ENCODE data around the gene POR. TPM values are rescaled to one million over a fixed set of nuclear protein-coding genes. Genes with fewer than 3 reads are reported as not detected.
A peak's percentile ranks its signal among the peaks of the same experiment; 100 is the strongest.

The POR gene
- total RNA-seq, 1 experiment from 2014 or later = 168 TPM

DNA sequence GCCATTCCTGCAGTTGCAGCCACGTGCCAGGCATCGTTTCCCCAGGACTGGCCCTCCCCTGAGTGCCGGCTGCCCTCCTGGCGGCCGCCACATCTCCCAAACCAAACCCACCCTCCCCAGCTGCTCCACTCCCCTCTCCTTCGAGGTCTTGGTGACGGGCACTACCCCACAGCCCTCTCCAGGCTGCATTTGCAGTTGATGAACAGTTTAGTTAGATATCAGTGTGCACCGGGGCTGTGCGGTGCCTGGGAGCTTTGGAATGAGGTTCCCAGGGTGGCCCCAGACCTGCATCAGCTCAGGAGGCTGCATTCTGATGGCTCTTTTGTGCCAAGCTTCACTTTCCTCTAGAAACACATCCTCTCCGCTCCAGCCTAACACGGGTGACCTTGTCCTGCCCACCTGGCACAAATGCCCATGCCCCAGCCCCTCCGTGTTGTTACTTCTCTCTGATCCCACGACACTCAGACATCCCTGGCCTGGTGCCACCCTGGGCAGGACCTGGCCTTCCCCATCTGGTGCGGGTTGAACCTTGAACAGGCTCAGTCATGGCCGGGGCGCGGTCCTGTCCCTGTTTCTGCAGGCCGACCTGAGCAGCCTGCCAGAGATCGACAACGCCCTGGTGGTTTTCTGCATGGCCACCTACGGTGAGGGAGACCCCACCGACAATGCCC is 64.9 kb downstream of the POR start:
- no peaks in the 10 kb centered on the region for H3K4me1 ChIP-seq (ENCODE audit: control insufficient read depth, insufficient read depth, low read length)
- intact Hi-C loops (cut with micrococcal nuclease; ENCODE audit: unreplicated experiment) = no loop called here
- H3K36me3 ChIP-seq (ENCODE audit: control insufficient read depth, insufficient read depth, low read length) = peaks cover 2% of the 10 kb centered on the region; the same call in 1 of the 2 replicates
- ChIA-PET POLR2A (no interaction called here), CTCF (no interaction called here)
- TF ChIP-seq, protein P1, sequence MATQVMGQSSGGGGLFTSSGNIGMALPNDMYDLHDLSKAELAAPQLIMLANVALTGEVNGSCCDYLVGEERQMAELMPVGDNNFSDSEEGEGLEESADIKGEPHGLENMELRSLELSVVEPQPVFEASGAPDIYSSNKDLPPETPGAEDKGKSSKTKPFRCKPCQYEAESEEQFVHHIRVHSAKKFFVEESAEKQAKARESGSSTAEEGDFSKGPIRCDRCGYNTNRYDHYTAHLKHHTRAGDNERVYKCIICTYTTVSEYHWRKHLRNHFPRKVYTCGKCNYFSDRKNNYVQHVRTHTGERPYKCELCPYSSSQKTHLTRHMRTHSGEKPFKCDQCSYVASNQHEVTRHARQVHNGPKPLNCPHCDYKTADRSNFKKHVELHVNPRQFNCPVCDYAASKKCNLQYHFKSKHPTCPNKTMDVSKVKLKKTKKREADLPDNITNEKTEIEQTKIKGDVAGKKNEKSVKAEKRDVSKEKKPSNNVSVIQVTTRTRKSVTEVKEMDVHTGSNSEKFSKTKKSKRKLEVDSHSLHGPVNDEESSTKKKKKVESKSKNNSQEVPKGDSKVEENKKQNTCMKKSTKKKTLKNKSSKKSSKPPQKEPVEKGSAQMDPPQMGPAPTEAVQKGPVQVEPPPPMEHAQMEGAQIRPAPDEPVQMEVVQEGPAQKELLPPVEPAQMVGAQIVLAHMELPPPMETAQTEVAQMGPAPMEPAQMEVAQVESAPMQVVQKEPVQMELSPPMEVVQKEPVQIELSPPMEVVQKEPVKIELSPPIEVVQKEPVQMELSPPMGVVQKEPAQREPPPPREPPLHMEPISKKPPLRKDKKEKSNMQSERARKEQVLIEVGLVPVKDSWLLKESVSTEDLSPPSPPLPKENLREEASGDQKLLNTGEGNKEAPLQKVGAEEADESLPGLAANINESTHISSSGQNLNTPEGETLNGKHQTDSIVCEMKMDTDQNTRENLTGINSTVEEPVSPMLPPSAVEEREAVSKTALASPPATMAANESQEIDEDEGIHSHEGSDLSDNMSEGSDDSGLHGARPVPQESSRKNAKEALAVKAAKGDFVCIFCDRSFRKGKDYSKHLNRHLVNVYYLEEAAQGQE (IDR thresholded peaks at IDR 0.05; ENCODE audit: insufficient read depth in 1 of 2, low read depth in 2 of 2, low read length in 1 of 2) = no peak
- TF ChIP-seq TCF7L2 (IDR thresholded peaks at IDR 0.05; ENCODE audit: low read depth, low read length) (no peak), POLR2AphosphoS5 (IDR thresholded peaks at IDR 0.05; ENCODE audit: low read depth, low read length) (no peak), SIN3A (IDR thresholded peaks at IDR 0.05; ENCODE audit: borderline replicate concordance, insufficient read depth, low read depth, low read length) (no peak)
- TF ChIP-seq, protein P2, sequence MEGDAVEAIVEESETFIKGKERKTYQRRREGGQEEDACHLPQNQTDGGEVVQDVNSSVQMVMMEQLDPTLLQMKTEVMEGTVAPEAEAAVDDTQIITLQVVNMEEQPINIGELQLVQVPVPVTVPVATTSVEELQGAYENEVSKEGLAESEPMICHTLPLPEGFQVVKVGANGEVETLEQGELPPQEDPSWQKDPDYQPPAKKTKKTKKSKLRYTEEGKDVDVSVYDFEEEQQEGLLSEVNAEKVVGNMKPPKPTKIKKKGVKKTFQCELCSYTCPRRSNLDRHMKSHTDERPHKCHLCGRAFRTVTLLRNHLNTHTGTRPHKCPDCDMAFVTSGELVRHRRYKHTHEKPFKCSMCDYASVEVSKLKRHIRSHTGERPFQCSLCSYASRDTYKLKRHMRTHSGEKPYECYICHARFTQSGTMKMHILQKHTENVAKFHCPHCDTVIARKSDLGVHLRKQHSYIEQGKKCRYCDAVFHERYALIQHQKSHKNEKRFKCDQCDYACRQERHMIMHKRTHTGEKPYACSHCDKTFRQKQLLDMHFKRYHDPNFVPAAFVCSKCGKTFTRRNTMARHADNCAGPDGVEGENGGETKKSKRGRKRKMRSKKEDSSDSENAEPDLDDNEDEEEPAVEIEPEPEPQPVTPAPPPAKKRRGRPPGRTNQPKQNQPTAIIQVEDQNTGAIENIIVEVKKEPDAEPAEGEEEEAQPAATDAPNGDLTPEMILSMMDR (IDR thresholded peaks at IDR 0.05) = no peak
- no TSS peak for BruUV-seq (replicated peaks)
- H3K4me3 ChIP-seq (ENCODE audit: low read depth in 2 of 2, low read length in 2 of 2) = no peak overlapping the region
- no peaks in the 10 kb centered on the region for H3K27me3 ChIP-seq (ENCODE audit: control insufficient read depth, insufficient read depth, low read length)
- H3K27ac ChIP-seq (ENCODE audit: low read length) = no peak overlapping the region
- ATAC-seq (peak; percentile 22), DNase-seq (ENCODE audit: low read depth, low spot score) (no peak)
- H3K9me3 ChIP-seq (ENCODE audit: control insufficient read depth, insufficient read depth, low read depth, low read length) = no peaks in the 10 kb centered on the region
- in situ Hi-C loops (cut with HindIII; ENCODE audit: low pct_unique_long_range_greater_than_20kb, low sequenced_read_pairs) = no loop called here

- DNase-seq (ENCODE audit: low read depth, low spot score) (no peak), ATAC-seq (0 out of 2 replicates have a peak, but pooled peaks have one; percentile 2)
- ChIA-PET CTCF (no interaction called here), POLR2A (no interaction called here)
- TF ChIP-seq, protein P1 (IDR thresholded peaks at IDR 0.05; ENCODE audit: insufficient read depth in 1 of 2, low read depth in 2 of 2, low read length in 1 of 2) = no peak
- TF ChIP-seq TCF7L2 (IDR thresholded peaks at IDR 0.05; ENCODE audit: low read depth, low read length) (no peak), POLR2AphosphoS5 (IDR thresholded peaks at IDR 0.05; ENCODE audit: low read depth, low read length) (no peak), SIN3A (IDR thresholded peaks at IDR 0.05; ENCODE audit: borderline replicate concordance, insufficient read depth, low read depth, low read length) (no peak)
- TF ChIP-seq, protein P2 (IDR thresholded peaks at IDR 0.05) = no peak
- H3K27me3 ChIP-seq (ENCODE audit: control insufficient read depth, insufficient read depth, low read length) = no peaks in the 10 kb centered on the region
- no peaks in the 10 kb centered on the region for H3K4me1 ChIP-seq (ENCODE audit: control insufficient read depth, insufficient read depth, low read length)
- no TSS peak for BruUV-seq (replicated peaks)
- intact Hi-C loops (cut with micrococcal nuclease; ENCODE audit: unreplicated experiment) = no loop called here
- H3K27ac ChIP-seq (ENCODE audit: low read length) = no peak overlapping the region
- H3K9me3 ChIP-seq (ENCODE audit: control insufficient read depth, insufficient read depth, low read depth, low read length) = no peaks in the 10 kb centered on the region
- in situ Hi-C loops (cut with HindIII; ENCODE audit: low pct_unique_long_range_greater_than_20kb, low sequenced_read_pairs) = no loop called here
- no peaks in the 10 kb centered on the region for H3K36me3 ChIP-seq (ENCODE audit: control insufficient read depth, insufficient read depth, low read length)
- no peak overlapping the region for H3K4me3 ChIP-seq (ENCODE audit: low read depth in 2 of 2, low read length in 2 of 2)
These were observed 65.7 kb downstream of the POR start for GRCh38 chr7:75980430-75981202.

Data from Panc1 (cell line).